ENCODE results near the gene MALAT1.
"Not testable (repeated sequence)": the region's sequence is repeated elsewhere in the genome, so short reads cannot be mapped to it uniquely, and the experiment has no call there.

MALAT1 gene

DNA sequence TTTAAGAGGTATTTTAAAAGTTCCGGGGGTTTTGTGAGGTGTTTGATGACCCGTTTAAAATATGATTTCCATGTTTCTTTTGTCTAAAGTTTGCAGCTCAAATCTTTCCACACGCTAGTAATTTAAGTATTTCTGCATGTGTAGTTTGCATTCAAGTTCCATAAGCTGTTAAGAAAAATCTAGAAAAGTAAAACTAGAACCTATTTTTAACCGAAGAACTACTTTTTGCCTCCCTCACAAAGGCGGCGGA is 193 bp upstream of the MALAT1 start:
- no peak for DNase-seq (ENCODE audit: low read depth)

GRCh38 chr11:65499713-65500386 is 1.0 kb downstream of the MALAT1 start:
- no peak for DNase-seq (ENCODE audit: low read depth)

DNA sequence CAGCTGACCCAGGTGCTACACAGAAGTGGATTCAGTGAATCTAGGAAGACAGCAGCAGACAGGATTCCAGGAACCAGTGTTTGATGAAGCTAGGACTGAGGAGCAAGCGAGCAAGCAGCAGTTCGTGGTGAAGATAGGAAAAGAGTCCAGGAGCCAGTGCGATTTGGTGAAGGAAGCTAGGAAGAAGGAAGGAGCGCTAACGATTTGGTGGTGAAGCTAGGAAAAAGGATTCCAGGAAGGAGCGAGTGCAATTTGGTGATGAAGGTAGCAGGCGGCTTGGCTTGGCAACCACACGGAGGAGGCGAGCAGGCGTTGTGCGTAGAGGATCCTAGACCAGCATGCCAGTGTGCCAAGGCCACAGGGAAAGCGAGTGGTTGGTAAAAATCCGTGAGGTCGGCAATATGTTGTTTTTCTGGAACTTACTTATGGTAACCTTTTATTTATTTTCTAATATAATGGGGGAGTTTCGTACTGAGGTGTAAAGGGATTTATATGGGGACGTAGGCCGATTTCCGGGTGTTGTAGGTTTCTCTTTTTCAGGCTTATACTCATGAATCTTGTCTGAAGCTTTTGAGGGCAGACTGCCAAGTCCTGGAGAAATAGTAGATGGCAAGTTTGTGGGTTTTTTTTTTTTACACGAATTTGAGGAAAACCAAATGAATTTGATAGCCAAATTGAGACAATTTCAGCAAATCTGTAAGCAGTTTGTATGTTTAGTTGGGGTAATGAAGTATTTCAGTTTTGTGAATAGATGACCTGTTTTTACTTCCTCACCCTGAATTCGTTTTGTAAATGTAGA is 1.7 kb downstream of the MALAT1 start:
- DNase-seq (ENCODE audit: low read depth): no peak

GRCh38 chr11:65501186-65501471 is 2.3 kb downstream of the MALAT1 start:
- no peak for DNase-seq (ENCODE audit: low read depth)

GRCh38 chr11:65501472-65502273 is 2.8 kb downstream of the MALAT1 start:
- DNase-seq (ENCODE audit: low read depth): no peak

DNA sequence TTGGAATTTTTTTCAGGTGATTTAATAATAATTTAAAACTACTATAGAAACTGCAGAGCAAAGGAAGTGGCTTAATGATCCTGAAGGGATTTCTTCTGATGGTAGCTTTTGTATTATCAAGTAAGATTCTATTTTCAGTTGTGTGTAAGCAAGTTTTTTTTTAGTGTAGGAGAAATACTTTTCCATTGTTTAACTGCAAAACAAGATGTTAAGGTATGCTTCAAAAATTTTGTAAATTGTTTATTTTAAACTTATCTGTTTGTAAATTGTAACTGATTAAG is 3.4 kb downstream of the MALAT1 start:
- DNase-seq (ENCODE audit: low read depth): no peak

- no peak for DNase-seq (ENCODE audit: low read depth)
Observed at GRCh38 chr11:65502555-65503367, 3.9 kb downstream of the MALAT1 start.

DNA sequence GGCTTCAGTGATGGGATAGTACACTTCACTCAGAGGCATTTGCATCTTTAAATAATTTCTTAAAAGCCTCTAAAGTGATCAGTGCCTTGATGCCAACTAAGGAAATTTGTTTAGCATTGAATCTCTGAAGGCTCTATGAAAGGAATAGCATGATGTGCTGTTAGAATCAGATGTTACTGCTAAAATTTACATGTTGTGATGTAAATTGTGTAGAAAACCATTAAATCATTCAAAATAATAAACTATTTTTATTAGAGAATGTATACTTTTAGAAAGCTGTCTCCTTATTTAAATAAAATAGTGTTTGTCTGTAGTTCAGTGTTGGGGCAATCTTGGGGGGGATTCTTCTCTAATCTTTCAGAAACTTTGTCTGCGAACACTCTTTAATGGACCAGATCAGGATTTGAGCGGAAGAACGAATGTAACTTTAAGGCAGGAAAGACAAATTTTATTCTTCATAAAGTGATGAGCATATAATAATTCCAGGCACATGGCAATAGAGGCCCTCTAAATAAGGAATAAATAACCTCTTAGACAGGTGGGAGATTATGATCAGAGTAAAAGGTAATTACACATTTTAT is 4.6 kb downstream of the MALAT1 start:
- DNase-seq (ENCODE audit: low read depth): no peak

DNA sequence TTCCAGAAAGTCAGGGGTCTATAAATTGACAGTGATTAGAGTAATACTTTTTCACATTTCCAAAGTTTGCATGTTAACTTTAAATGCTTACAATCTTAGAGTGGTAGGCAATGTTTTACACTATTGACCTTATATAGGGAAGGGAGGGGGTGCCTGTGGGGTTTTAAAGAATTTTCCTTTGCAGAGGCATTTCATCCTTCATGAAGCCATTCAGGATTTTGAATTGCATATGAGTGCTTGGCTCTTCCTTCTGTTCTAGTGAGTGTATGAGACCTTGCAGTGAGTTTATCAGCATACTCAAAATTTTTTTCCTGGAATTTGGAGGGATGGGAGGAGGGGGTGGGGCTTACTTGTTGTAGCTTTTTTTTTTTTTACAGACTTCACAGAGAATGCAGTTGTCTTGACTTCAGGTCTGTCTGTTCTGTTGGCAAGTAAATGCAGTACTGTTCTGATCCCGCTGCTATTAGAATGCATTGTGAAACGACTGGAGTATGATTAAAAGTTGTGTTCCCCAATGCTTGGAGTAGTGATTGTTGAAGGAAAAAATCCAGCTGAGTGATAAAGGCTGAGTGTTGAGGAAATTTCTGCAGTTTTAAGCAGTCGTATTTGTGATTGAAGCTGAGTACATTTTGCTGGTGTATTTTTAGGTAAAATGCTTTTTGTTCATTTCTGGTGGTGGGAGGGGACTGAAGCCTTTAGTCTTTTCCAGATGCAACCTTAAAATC is 5.3 kb downstream of the MALAT1 start:
- DNase-seq (ENCODE audit: low read depth): no peak

DNA sequence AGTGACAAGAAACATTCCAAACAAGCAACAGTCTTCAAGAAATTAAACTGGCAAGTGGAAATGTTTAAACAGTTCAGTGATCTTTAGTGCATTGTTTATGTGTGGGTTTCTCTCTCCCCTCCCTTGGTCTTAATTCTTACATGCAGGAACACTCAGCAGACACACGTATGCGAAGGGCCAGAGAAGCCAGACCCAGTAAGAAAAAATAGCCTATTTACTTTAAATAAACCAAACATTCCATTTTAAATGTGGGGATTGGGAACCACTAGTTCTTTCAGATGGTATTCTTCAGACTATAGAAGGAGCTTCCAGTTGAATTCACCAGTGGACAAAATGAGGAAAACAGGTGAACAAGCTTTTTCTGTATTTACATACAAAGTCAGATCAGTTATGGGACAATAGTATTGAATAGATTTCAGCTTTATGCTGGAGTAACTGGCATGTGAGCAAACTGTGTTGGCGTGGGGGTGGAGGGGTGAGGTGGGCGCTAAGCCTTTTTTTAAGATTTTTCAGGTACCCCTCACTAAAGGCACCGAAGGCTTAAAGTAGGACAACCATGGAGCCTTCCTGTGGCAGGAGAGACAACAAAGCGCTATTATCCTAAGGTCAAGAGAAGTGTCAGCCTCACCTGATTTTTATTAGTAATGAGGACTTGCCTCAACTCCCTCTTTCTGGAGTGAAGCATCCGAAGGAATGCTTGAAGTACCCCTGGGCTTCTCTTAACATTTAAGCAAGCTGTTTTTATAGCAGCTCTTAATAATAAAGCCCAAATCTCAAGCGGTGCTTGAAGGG is 6.0 kb downstream of the MALAT1 start:
- no peak for DNase-seq (ENCODE audit: low read depth)

- no peak for DNase-seq (ENCODE audit: low read depth)
Observed at GRCh38 chr11:65505466-65506289, 6.8 kb downstream of the MALAT1 start.

GRCh38 chr11:65506290-65506771 is 7.5 kb downstream of the MALAT1 start:
- DNase-seq (ENCODE audit: low read depth): no peak

- no peak for DNase-seq (ENCODE audit: low read depth)
Observed at GRCh38 chr11:65506772-65507505, 8.1 kb downstream of the MALAT1 start.

DNA sequence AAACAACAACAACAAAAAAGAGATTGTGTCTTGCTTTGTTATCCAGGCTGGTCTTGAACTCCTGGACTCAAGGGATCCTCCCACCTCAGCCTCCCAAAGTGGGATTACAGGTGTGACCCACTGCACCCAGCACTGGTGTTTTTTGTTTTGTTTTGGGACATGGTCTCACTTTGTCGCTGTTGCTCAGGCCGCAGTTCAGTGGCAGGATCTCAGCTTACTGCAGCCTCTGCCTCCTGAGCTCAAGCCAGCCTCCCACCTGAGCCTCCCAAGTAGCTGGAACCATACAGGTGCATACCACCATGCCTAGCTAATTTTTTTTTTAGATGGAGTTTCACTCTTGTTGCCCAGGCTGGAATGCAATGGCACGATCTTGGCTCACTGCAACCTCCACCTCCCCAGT is 13.5 kb downstream of the MALAT1 start:
- DNase-seq (ENCODE audit: low read depth): not testable (repeated sequence)

GRCh38 chr11:65516135-65516968 is 17.5 kb downstream of the MALAT1 start:
- DNase-seq (ENCODE audit: low read depth): no peak

DNA sequence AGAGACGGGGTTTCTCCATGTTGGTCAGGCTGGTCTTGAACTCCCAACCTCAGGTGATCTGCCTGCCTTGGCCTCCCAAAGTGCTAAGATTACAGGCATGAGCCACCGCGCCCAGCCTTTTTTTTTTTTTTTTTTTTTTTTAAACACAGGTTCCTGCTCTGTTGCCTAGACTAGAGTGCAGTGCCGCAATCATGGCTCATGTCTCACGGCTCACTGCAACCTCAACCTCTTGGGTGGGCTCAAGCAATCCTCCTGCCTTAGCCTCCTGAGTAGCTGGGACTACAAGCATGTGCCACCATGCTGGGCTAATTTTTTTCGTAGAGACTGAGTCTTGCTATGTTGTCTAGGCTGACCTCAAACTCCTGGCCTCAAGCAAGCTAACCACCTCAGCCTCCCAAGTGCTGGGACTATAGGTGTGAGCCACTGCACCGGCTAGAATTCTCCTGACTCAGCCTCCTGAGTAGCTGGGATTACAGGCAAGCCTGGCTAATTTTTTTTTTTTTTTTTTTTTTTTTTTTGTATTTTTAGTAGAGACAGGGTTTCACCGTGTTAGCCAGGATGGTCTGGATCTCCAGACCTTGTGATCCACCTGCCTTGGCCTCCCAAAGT is 20.2 kb downstream of the MALAT1 start:
- not testable (repeated sequence) for DNase-seq (ENCODE audit: low read depth)

- DNase-seq (ENCODE audit: low read depth): not testable (repeated sequence)
Observed at GRCh38 chr11:65521777-65522521, 23.1 kb downstream of the MALAT1 start.
